GM21360 (cell line): ENCODE data around the gene HSPBP1.
"Not testable (repeated sequence)": the region's sequence is repeated elsewhere in the genome, so short reads cannot be mapped to it uniquely, and the experiment has no call there.

Experiments used
- ATAC-seq: cut with Tn5 transposase; IDR thresholded peaks from one replicate; pipeline ENCODE4 v1.9.1; 2021; ENCODE audit warnings: mild to moderate bottlenecking, moderate library complexity; ENCODE audit not compliant: unreplicated experiment

The HSPBP1 gene, protein sequence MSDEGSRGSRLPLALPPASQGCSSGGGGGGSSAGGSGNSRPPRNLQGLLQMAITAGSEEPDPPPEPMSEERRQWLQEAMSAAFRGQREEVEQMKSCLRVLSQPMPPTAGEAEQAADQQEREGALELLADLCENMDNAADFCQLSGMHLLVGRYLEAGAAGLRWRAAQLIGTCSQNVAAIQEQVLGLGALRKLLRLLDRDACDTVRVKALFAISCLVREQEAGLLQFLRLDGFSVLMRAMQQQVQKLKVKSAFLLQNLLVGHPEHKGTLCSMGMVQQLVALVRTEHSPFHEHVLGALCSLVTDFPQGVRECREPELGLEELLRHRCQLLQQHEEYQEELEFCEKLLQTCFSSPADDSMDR

DNA sequence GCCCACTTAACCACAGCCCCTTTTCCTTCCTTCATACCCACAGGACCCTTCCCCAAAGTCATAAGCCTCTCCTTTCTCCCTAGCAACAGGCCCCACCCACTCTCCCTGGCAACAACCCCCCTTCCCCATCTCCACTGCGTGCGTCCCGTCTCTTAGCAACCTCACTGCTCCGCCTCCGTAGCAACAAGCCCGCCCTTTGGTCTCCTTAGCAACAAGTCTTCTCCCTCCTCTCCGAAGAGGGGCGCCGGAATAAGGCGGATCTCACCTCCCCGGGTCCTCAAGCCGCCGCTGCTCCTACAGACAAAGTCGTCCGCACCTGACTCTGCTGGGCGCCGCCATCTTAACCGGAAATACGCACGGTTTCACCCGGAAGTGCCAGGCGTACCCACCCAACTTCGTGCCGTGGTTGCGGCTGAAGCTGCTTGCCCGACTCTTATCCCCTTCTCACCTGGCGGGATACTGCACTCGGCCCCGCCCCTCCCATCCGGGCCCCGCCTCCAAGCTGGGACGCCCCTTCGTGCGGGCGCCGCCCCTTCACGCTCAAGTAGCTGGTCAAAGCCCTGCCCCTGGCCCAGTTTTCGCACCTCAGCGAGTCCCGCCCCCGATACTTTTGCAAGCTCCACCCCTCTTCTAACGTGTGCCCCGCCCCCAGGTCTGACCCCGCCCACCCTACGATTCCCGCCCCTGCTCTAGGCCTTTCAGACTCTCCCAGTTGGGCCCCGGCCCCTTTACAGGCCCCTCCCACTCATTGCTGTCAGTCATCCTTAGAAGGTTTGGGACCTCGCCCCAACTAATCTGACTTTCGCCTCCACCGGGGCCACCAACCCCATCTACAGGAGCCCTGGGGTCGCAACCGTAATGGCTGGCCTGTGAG lies at the start of gene HSPBP1:
Gene HSPBP1, minus strand, starts transcription at position 341 of the 874 bp plus-strand sequence. CDS start 502 bp downstream, outside the sequence.
- ATAC-seq = peak; percentile 55

DNA sequence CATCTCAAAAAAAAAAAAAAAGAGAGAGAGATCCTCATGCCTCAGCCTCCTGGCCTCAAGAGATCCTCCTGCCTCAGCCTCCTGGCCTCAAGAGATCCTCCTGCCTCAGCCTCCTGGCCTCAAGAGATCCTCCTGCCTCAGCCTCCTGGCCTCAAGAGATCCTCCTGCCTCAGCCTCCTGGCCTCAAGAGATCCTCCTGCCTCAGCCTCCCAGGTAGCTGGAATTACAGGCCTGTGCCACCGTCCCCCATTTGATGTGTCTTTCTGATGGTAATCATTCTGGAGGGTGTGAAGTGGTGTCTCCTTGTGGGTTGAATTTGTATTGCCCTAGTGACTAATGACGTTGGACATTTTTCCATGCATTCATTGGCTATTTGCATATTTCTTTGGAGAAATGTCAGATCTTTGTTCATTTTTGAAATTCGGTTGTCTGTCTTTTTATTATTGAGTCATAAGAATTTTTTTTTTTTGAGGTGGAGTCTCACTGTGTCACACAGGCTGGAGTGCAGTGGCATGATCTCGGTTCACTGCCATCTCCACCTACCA lies 48.9 kb upstream of the HSPBP1 start:
- ATAC-seq = not testable (repeated sequence)

DNA sequence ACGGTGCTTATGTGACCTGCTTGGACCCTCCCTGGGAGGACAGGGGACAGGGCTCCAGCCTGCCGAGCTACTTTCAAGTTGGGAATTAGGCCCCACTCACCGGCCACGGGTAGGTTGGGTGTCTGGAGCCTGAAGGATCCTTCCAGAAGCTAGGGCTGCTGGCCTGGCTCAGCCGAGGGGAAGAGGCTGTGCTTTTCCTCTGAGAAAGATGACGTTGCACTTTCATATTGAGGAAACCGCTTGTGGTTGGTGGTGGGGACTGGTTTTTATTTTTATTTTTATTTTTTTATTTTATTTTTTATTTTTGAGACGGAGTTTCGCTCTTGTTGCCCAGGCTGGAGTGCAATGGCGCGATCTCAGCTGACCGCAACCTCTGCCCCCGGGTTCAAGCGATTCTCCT lies 45.3 kb upstream of the HSPBP1 start, which contains the start of gene TMEM150B:
Gene TMEM150B, minus strand, starts transcription at position 170 of the 400 bp plus-strand sequence. CDS start 4,305 bp downstream, outside the sequence.
- no peak for ATAC-seq

DNA sequence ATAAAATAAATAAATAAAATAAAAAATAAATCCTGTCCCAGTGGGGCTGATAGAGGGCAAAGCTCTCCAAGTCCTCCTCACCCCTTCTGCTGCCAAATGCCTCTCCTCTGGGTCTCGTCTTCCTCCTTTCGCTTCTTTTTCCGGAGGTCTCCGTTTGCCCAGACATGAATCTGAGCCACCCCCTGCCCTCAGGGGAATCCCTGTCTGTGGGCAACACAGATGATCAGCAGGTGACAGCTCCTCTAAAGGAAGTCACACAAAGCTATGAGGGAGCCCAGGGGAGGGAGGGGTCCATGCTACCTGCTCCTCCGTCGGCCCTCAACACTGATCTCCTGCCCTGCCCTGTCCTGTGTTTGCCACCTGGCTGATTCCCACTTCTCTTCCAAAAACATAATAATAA lies 44.8 kb upstream of the HSPBP1 start:
- ATAC-seq = no peak

DNA sequence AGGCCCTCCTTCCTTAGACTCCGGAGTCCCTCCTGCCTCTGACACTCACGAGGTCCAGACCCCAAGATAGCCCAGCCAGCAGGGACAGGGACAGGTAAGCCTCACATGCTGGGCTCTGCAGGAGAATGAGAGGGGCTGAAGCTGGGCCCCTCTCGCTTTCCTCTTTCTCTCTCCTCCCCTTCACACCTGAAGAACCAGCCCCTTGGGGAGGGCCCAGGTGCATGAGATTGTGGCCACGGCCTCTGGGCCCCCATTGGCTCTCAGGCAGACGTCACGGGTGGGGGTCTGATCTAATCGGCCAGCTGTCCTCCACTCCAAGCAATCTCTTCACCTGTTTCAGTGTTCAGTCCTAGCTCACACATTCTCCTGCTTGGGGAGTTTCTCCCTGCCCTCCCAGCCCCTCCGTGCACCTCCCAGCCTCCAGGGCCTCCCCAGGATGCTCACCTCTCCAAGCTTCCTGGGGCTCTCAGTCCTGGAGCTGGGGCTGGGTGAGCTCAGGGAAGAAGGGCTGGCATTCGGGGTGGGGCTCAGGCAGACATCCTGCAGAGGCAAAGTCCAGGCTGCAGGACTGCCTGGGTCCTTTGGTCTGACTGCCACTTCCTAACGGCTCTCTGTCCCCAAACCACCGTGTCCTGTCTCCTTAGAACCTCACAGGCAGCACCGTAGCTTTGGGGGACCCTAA lies 42.4 kb upstream of the HSPBP1 start:
- no peak for ATAC-seq

DNA sequence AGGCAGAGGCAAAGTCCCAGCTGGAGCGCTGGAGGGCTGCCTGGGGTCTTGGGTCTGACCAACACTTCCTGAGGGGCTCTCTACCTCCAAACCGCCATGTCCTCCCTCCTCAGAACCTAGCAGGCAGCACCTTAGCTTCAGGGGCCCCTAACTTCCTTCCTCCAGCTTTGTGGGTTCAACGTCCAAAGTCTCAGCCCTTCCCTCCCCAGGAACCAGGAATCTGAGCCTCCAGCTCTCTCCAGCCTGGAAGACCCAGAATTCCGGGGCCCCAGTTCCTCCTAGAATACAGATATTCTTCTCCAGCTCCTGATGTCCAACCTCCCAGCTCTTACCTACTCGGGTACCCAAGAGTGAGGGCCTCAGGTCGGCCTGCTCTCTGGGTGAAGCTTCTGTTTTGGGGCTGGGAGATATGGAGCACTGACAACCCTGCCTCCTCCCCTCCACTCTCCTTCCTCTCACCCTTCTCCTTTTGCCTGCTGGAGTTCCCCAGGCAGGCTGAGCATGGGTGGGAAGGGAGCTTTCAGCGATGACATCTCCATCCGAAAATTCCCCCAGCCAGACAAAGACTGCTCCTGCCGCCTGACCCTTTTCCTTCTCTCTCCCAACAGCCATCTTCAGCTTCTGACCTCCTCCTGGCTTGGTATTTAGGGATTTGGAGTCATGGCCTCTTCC lies 41.7 kb upstream of the HSPBP1 start:
- no peak for ATAC-seq

DNA sequence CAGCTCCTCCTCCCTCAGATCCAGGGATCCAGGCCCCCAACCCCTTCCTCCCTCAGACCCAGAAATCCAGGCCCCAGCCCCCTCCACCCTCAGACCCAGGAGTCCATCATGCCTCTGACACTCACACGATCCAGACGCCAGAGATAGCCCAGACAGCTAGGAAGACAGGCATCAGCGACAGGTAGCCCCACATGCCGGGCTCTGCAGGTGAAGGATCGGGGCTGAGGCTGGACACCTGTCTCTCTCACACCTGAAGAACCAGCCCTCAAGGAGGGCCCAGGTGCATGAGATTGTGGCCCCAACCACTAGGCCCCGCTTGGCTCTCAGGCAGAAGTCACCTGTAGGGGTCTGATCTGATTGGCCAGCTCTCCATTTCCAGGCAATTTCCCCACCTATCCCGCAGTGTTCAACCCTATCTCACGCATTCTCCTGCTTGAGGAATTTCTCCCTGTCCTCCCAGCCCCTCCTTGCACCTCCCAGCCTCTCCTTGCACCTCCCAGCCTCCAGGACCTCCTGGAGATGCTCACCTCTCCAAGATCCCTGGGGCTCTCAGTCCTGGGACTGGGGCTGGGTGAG lies 41.0 kb upstream of the HSPBP1 start:
- no peak for ATAC-seq

DNA sequence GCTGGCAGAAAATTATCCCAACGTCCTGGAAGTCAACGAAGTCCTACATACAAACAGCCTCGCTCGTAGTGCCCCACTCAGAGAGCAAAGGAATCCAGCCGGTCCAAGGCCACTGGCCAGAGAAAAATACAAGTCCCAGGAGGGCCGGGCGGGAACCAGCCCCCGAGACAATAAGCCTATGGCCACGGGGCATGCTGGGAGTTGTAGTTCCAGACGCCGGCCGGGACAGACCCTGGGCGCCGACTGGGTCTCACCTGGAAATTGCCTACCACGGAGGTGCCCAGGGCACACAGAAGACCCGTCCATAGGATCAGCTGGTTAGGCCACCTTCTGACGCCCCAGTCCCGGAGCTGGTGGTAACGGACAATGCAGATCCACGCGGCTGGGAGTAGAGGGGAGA lies 39.9 kb upstream of the HSPBP1 start:
- ATAC-seq = no peak

DNA sequence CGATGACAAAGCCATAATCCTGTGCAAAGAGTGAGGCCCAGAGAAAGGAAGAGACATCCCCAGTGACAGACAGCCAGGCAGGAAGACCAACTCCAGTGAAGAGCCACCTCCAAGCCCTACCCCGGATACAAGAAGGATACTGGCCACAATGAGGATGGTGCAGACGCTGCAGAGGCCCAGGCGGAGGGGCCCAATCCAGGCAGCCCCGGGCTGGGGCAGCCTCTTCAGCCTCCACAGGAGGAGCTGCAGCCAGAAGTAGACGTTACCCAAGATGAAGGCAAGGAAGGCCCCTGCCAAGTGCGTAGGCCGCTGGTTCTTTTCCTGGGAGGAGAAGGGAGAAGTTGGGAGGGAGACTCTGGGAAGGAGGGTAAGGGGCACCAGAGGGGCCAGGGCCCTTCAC lies 36.7 kb upstream of the HSPBP1 start:
- no peak for ATAC-seq

DNA sequence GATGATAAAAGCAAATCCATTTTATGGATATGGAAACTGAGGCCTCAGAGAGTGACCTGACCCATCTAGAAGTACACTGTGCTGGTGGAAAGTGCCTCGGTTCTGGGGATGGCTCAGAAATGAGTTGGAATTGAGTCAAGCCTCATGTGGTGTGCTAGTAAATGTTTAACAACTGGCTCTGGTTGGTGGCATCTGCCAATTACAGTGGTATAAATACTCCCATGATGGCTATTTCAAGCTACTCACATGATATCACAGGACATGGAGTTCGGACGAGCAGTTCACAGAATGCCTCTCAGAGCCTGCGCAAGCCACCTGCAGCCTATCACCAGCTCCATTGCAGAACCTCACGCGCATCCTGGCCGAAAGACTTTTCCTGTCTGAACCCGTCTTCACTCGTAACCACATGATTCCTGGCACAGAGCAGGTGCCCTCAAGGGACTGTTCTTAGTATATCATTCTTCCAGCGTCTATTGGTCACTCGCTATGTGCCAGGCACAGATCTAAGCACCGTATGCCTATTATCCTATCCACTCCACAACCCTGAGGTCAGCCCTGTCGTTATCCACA lies 36.1 kb upstream of the HSPBP1 start:
- ATAC-seq = no peak

DNA sequence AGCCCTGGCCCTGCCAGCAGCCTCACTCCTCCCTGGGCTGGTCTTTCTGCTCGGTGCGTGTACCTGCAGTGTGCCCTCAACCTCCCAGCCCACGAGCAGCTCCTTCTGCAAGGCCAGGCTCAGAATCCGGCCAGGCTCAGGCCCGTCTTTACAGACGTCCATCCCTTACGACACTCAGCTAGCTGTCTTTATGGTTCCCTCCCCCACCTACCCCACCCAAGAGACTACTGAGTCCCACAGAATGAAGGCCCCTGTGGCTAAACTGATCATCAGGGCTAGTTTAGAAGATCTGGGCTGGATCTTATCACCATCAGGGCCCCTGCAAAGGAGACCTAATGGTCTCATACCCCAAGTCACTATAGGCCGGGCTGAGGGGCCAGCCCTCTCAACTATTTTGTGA lies 34.5 kb upstream of the HSPBP1 start:
- no peak for ATAC-seq

DNA sequence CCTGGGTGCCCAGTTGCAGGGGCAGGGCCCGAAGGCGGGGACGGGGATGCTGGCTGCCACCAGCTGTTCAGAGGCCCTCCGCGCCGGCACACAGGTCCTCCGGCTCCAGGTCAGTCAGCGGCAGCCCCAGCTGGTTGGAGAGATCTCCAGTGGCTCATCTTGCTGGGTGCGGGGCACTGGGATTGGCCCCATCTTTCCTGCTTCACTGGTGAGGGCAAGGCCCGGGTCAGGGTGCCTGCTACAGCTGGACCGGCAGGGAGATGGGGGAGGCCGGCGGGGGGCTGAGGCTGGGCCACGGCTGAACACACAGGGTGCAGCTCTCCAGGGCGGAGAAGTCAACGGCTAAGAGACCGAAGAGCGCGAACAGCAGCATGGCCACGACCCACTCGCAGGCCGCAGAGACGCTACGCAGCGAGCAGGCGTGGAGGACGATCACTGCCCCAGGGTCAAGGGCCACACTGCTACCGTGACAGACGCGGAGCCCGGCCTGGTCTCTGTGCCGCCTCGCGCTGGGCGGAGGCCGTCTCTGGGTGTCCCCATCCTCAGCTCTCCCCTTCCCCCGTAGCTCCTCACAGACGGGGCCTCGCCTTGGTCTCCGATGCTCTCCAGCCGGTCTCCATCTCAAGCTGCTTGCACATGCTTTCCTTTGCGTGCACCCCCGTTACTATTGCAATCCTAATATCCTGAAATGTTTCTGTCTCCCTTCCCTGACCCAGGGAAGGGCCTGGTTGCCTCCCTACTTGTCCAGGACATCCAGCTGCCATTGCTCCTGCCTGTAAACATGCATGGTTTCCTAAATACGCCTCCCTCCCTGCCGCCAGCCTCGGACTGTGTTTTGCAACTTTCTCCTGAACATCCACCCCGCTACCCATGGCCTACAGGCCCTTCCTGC lies 33.0 kb upstream of the HSPBP1 start:
- no peak for ATAC-seq

DNA sequence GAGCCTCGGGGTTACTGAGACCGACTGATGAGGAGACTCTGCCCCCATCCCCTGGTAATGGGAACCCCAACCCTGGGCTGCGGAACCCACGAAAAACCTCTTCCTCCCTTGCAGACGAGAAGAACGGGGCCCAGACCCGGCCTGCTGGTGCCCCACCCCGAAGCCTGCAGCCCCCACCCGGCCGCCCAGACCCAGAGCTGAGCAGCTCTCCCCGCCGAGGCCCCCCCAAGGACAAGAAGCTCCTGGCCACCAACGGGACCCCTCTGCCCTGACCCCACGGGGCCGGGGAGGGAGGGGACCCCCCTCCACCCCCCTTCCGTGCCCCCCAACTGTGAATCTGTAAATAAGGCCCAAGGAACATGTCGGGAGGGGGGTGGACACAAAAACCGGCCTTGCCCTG lies 31.9 kb upstream of the HSPBP1 start:
- ATAC-seq = no peak

DNA sequence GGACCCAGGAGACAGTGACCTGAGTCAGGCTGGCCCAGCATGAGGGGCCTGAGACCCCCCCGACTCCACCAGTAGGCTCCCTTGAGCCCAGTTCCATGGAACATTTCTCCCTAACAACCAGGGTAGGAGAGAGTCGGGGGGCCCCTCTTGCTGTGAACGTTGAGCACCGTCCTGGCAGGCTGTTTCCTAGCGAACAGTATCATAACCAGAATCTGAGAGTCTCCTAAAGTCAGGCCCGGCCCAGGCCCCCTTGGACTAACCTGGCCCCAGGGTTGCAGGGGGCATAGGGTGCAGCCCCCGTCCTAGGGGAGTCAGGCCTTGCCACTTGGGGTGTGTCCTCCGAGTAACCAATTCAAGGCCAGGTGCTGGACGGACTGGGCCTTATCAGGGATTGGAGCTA lies 31.5 kb upstream of the HSPBP1 start:
- ATAC-seq = no peak

DNA sequence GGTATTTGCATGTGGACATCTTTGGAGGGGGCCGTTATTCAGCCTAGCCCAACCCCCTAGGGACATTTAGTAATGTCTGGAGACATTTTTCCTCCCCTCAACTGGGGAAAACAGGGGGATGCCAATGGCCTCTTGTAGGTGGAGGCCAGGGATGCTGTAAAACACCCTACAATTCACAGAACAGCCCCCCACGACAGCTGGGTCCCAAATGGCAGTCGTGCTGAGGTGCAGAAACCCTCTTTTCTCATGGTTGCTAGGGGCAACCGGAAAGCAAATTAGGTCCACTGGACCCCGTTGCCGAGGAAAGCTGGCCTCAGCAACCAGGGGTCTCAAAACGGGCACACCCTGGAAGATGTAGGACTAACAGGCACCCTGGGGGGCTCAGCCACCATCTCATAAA lies 30.6 kb upstream of the HSPBP1 start:
- ATAC-seq = no peak

DNA sequence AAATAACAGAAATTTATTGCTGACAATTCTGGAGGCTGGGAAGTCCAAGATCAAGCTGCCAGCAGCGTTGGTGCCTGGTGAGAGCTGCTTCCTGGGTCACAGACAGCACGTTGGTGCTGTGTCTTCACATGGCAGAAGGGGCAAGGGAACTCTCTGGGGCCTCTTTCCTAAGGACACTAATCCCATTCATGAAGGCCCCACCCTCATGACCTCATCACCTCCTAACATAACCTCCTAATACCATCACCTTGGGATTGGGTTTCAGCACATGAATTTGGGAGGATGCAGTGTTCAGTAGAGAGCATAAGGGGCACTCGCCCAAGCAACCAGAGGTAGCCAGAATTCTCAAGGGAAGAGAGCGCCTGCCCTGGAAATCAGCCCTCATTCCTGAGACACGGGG lies 29.5 kb upstream of the HSPBP1 start:
- ATAC-seq = no peak

DNA sequence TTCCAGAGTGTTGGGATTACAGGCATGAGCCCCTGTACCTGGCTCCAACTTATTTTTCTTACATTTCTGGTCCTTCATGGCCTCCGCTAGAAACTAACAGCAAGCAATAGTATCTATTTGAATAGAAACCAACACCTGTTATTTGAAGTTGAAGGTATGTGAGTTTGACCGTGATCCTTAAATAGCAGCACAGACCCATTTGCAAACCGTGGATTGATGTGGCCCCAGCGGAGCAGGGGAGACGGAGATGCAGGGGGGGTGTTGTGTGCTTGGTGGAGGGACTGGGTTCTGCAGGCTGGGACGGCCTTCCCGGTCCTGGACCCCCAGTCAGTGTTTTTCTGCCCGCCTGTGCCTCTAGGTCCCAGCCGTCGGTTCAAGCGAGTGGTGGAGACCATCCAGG lies 28.4 kb upstream of the HSPBP1 start:
- ATAC-seq = no peak

DNA sequence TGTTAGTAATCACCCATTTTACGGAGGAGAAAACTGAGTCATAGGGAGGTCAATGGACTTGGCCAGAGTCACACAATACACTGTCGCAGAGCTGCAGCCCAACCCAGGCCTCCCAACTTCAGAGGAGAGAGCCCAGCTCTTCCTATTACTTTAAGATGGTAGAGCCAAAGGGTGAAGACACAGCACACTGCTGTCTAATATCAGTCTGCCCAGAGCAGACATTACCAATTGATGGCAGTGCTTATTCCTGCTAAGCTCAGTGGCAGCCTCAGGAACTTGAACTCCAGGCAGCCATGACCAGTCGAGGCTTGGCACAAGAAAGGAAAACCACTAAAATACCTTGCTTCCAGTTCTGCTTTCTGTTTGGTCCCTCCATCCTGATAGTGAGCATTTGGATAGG lies 26.8 kb upstream of the HSPBP1 start:
- no peak for ATAC-seq

DNA sequence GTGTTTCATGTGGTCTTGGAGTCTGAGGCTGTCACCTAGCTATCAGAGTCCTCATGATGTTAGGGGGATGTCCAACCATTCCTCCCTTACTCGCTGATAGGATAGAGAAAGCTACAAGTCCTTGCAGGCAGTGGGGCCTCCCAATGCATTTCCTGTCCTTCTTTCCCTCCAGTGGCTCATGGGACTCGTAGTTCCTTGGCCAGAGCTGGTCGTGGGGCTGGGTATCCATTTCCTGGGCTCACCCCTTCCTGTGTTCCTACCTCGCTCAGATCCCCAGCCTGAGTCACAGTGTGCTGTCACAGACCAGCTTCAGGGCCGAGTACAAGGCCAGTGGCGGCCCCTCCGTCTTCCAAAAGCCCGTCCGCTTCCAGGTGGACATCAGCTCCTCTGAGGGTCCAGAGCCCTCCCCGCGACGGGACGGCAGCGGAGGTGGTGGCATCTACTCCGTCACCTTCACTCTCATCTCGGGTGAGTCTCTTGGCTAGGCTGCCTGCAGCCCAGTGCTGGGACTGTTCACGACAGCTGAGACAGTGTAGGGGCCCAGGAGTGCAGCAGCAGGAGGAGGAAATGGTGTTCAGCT lies 26.2 kb upstream of the HSPBP1 start:
- ATAC-seq = no peak
